ENCODE measurements around the gene RPF1. TPM values are rescaled to one million over a fixed set of nuclear protein-coding genes. Genes with fewer than 3 reads are reported as not detected.

RPF1 gene
- total and polyA plus RNA-seq, 2 experiments from 2014 or later = 48.3 to 65.4 TPM

DNA sequence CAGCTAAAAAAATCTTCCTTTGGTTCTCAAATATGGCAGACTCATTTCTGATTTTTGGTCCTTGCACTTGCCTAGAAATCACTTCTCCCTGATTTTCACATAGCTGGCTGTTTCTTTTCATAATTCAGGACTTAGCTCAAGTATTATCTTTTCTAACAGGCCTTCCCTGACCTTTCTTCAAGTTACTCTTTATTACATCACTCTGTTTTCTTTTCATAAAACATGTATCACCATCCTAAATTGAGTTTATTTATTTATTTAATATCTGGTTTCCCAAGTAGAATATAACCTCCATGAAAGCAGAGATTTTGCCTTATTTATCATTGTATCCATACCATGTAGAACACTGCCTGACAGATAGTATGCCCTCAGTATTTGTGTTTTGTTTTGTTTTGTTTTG is 45.5 kb downstream of the RPF1 start:
- Histone ChIP-seq H3K36me3 (no peaks in the 10 kb centered on the region), H3K4me1 (ENCODE audit: low read depth) (no peaks in the 10 kb centered on the region), H3K4me3 (no peak overlapping the region), H3K27ac (no peak overlapping the region), H3K27me3 (no peaks in the 10 kb centered on the region), H3K9me3 (ENCODE audit: low read depth) (no peaks in the 10 kb centered on the region)
- TF ChIP-seq, protein P1, sequence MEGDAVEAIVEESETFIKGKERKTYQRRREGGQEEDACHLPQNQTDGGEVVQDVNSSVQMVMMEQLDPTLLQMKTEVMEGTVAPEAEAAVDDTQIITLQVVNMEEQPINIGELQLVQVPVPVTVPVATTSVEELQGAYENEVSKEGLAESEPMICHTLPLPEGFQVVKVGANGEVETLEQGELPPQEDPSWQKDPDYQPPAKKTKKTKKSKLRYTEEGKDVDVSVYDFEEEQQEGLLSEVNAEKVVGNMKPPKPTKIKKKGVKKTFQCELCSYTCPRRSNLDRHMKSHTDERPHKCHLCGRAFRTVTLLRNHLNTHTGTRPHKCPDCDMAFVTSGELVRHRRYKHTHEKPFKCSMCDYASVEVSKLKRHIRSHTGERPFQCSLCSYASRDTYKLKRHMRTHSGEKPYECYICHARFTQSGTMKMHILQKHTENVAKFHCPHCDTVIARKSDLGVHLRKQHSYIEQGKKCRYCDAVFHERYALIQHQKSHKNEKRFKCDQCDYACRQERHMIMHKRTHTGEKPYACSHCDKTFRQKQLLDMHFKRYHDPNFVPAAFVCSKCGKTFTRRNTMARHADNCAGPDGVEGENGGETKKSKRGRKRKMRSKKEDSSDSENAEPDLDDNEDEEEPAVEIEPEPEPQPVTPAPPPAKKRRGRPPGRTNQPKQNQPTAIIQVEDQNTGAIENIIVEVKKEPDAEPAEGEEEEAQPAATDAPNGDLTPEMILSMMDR (IDR thresholded peaks at IDR 0.05; ENCODE audit: low read depth, low read length) = no peak
- DNase-seq (ENCODE audit: low read depth in 1 of 2, low spot score in 1 of 2) = no peak

DNA sequence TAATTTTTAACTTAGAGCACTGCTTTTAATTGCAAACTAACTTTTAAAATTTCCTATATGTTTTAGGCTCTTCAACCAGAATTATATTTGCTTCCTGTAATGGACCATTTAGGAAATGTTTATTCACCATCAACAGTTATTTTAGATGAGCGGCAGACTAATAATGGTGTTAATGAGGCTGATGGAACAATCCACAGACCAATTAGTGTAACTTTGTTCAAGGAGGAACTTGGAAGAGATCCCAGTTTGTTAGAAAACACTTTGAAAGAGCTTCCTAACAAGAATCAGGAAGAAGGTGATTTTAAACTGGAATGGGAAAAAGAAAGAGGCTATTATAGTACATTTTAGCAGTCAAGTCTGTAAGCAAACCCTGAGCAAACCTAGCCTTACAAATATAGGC is 46.7 kb downstream of the RPF1 start:
- Histone ChIP-seq H3K36me3 (no peaks in the 10 kb centered on the region), H3K9me3 (ENCODE audit: low read depth) (no peaks in the 10 kb centered on the region), H3K4me1 (ENCODE audit: low read depth) (no peaks in the 10 kb centered on the region), H3K27ac (no peak overlapping the region), H3K4me3 (no peak overlapping the region), H3K27me3 (no peaks in the 10 kb centered on the region)
- DNase-seq (ENCODE audit: low read depth in 1 of 2, low spot score in 1 of 2) = no peak
- TF ChIP-seq, protein P1 (IDR thresholded peaks at IDR 0.05; ENCODE audit: low read depth, low read length) = no peak

DNA sequence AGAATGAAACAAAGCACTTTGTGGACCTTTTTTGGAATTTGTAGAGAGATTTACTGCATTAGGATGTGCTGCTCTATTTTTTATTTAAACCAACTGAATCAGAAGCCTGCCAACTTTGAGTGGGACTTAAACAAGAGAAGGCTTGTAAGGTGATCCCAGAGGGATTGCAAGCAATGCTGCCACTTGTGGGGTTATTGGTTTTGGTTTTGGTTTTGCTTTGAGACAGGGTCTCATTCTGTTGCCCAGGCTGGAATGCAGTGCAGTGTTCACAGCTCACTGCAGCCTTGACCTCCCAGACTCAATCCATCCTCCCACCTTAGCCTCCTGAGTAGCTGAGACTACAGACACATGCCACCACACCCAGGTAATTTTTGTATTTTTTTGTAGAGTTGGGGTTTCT is 59.5 kb downstream of the RPF1 start:
- DNase-seq (ENCODE audit: low read depth in 1 of 2, low spot score in 1 of 2) = no peak
- no peak overlapping the region for H3K27ac ChIP-seq
- TF ChIP-seq, protein P1 (IDR thresholded peaks at IDR 0.05; ENCODE audit: low read depth, low read length) = no peak
- H3K9me3 ChIP-seq (ENCODE audit: low read depth) = no peaks in the 10 kb centered on the region
- H3K36me3 ChIP-seq = no peaks in the 10 kb centered on the region
- H3K27me3 ChIP-seq = no peaks in the 10 kb centered on the region
- no peak overlapping the region for H3K4me3 ChIP-seq
- H3K4me1 ChIP-seq (ENCODE audit: low read depth) = no peaks in the 10 kb centered on the region

- Histone ChIP-seq H3K9me3 (ENCODE audit: low read depth) (no peaks in the 10 kb centered on the region), H3K4me3 (no peak overlapping the region), H3K27me3 (no peaks in the 10 kb centered on the region), H3K4me1 (ENCODE audit: low read depth) (no peaks in the 10 kb centered on the region), H3K27ac (no peak overlapping the region), H3K36me3 (no peaks in the 10 kb centered on the region)
- DNase-seq (ENCODE audit: low read depth in 1 of 2, low spot score in 1 of 2) = no peak
- TF ChIP-seq, protein P1 (IDR thresholded peaks at IDR 0.05; ENCODE audit: low read depth, low read length) = no peak
Observed at GRCh38 chr1:84539972-84540371, 60.9 kb downstream of the RPF1 start.

DNA sequence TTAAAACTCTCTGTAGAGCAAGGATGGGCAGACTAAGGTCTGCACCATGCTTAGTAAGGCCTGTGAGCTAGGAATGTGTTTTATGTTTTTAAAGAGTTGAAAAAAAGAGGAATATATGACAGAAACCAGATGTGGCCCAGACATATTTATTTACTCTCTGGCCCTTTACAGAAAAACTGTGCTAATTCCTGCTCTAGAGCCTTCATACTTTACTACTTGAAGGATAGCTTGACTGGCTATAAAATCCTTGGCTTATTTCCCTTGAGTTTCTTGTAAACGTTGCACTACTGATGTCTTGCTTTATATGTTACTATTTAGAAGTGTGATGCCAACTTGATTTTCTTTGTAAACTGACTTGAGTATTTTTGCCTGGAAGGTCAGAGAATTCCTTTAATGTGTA is 61.7 kb downstream of the RPF1 start:
- no peaks in the 10 kb centered on the region for H3K27me3 ChIP-seq
- no peaks in the 10 kb centered on the region for H3K4me1 ChIP-seq (ENCODE audit: low read depth)
- H3K4me3 ChIP-seq = no peak overlapping the region
- no peaks in the 10 kb centered on the region for H3K36me3 ChIP-seq
- DNase-seq (ENCODE audit: low read depth in 1 of 2, low spot score in 1 of 2) = no peak
- no peak overlapping the region for H3K27ac ChIP-seq
- H3K9me3 ChIP-seq (ENCODE audit: low read depth) = no peaks in the 10 kb centered on the region
- TF ChIP-seq, protein P1 (IDR thresholded peaks at IDR 0.05; ENCODE audit: low read depth, low read length) = no peak

DNA sequence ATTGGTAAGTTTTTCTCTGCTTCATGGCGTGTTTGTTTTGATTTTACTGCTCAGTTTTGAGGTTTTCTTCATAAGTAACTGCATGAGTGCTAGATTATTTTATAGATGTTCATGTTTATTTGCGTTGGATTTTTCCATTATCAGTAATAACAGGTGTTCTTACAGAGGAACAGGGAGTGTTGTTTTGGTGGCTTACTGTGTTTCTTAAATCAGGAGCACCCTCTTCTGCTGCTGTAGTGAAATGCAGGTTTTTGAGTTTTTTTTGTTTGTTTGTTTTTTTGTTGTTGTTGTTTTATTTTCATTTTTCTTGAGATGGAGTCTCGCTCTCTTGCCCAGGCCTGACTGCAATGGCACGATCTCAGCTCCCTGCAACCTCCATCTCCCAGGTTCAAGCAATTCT is 62.6 kb downstream of the RPF1 start:
- TF ChIP-seq, protein P1 (IDR thresholded peaks at IDR 0.05; ENCODE audit: low read depth, low read length) = no peak
- no peak for DNase-seq (ENCODE audit: low read depth in 1 of 2, low spot score in 1 of 2)
- Histone ChIP-seq H3K9me3 (ENCODE audit: low read depth) (no peaks in the 10 kb centered on the region), H3K27ac (no peak overlapping the region), H3K36me3 (no peaks in the 10 kb centered on the region), H3K27me3 (no peaks in the 10 kb centered on the region), H3K4me3 (no peak overlapping the region), H3K4me1 (ENCODE audit: low read depth) (no peaks in the 10 kb centered on the region)

Data from cardiac muscle cell (in vitro differentiated cells and primary cell).